Measurements from ENCODE around the gene BRSK1. TPM values are rescaled to one million over a fixed set of nuclear protein-coding genes. Genes with fewer than 3 reads are reported as not detected.
A peak's percentile ranks its signal among the peaks of the same experiment; 100 is the strongest.

The BRSK1 gene
- polyA plus RNA-seq, 2 of the 4 experiments (the other 2 are of a cell fraction): 5.4 to 6.6 TPM

GRCh38 chr19:55279340-55279739 lies 4.5 kb upstream of the BRSK1 start:
- TF ChIP-seq ZNF302 (CRISPR knock-in tag; IDR thresholded peaks at IDR 0.05) (no peak), POLR2AphosphoS2 (conservative IDR thresholded peaks at IDR 0.05; ENCODE audit: low read length) (no peak), RFX5 (IDR thresholded peaks at IDR 0.05) (no peak), NFE2L2 (conservative IDR thresholded peaks at IDR 0.05; ENCODE audit: low read length) (no peak), HDAC2 (IDR thresholded peaks at IDR 0.05) (no peak), FOXS1 (CRISPR knock-in tag; IDR thresholded peaks at IDR 0.05) (no peak)
- TF ChIP-seq, protein P1, sequence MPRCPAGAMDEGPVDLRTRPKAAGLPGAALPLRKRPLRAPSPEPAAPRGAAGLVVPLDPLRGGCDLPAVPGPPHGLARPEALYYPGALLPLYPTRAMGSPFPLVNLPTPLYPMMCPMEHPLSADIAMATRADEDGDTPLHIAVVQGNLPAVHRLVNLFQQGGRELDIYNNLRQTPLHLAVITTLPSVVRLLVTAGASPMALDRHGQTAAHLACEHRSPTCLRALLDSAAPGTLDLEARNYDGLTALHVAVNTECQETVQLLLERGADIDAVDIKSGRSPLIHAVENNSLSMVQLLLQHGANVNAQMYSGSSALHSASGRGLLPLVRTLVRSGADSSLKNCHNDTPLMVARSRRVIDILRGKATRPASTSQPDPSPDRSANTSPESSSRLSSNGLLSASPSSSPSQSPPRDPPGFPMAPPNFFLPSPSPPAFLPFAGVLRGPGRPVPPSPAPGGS (IDR thresholded peaks at IDR 0.05): no peak
- no peak for ATAC-seq
- H3K9me3 ChIP-seq: no peaks in the 10 kb centered on the region
- peak overlapping the region; percentile 75 for H3K4me3 ChIP-seq
- ChIA-PET POLR2A (interaction anchor here (0.6 to 1.9 kb wide), 8 partner anchors 10 to 320 kb away, joined by 3 to 19 read pairs (median 4); partner anchors contain the start of genes FIZ1, TMEM238 and UBE2S), CTCF (interaction anchor here (1.1 to 5.8 kb wide), 9 partner anchors 10 to 139 kb away, joined by 3 to 37 read pairs (median 6); partner anchors contain the start of genes PPP6R1 and TMEM238)
- DNase-seq (ENCODE audit: low read depth in 1 of 2, low spot score in 1 of 2): no peak
- H3K4me2 ChIP-seq: peak overlapping the region; percentile 88
- peaks cover 26% of the 10 kb centered on the region for H3K4me1 ChIP-seq
- H3K27ac ChIP-seq: peak overlapping the region; percentile 80 to 92
- FAIRE-seq: no peak
- 8% methylated on average over 18 of the region's 23 CpGs for WGBS (ENCODE audit: missing lambda C conversion rate)

DNA sequence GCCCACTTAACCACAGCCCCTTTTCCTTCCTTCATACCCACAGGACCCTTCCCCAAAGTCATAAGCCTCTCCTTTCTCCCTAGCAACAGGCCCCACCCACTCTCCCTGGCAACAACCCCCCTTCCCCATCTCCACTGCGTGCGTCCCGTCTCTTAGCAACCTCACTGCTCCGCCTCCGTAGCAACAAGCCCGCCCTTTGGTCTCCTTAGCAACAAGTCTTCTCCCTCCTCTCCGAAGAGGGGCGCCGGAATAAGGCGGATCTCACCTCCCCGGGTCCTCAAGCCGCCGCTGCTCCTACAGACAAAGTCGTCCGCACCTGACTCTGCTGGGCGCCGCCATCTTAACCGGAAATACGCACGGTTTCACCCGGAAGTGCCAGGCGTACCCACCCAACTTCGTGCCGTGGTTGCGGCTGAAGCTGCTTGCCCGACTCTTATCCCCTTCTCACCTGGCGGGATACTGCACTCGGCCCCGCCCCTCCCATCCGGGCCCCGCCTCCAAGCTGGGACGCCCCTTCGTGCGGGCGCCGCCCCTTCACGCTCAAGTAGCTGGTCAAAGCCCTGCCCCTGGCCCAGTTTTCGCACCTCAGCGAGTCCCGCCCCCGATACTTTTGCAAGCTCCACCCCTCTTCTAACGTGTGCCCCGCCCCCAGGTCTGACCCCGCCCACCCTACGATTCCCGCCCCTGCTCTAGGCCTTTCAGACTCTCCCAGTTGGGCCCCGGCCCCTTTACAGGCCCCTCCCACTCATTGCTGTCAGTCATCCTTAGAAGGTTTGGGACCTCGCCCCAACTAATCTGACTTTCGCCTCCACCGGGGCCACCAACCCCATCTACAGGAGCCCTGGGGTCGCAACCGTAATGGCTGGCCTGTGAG lies 3.8 kb upstream of the BRSK1 start, which contains the start of gene HSPBP1:
Gene HSPBP1 (minus strand): TSS at position 341 of the 874 bp plus-strand sequence. CDS start 502 bp downstream, outside the sequence.
- ATAC-seq: peak; percentile 92 to 95
- H3K4me2 ChIP-seq: peak within 1 kb of the TSS; percentile 88
- WGBS (ENCODE audit: missing lambda C conversion rate): 12% methylated on average over 43 of the region's 52 CpGs
- H3K4me1 ChIP-seq: peaks cover 33% of the 10 kb centered on the region
- ChIA-PET POLR2A (interaction anchor here (0.5 to 1.9 kb wide), 23 partner anchors 11 to 368 kb away, joined by 3 to 21 read pairs (median 3); partner anchors contain the start of genes CCDC106, FIZ1, KMT5C and PPP6R1), CTCF (interaction anchor here (0.6 to 5.8 kb wide), 13 partner anchors 9 to 139 kb away, joined by 3 to 37 read pairs (median 4); partner anchors contain the start of genes DNAAF3, PPP6R1 and TMEM238)
- H3K4me3 ChIP-seq: peak within 1 kb of the TSS; percentile 75
- H3K27ac ChIP-seq: peak within 1 kb of the TSS; percentile 80 to 92
- no peaks in the 10 kb centered on the region for H3K9me3 ChIP-seq
- DNase-seq (ENCODE audit: low read depth in 1 of 2, low spot score in 1 of 2): peak; percentile 85 to 100
- peak; percentile 65 for FAIRE-seq
- TF ChIP-seq GATA3 (IDR thresholded peaks at IDR 0.05; ENCODE audit: borderline replicate concordance): no peak
- TF ChIP-seq FOSL2 (IDR thresholded peaks at IDR 0.05): no peak
- 0 out of 2 replicates have a peak, but pooled peaks have one; percentile 11 for TF ChIP-seq FOSL2 (CRISPR knock-in tag; IDR thresholded peaks at IDR 0.05)
- TF ChIP-seq E2F6 (IDR thresholded peaks at IDR 0.05; ENCODE audit: borderline replicate concordance, low read depth): peak; percentile 44; the same call in 1 of the 2 replicates
- TF ChIP-seq MYC (IDR thresholded peaks at IDR 0.05; ENCODE audit: borderline replicate concordance, low read length): 0 out of 2 replicates have a peak, but pooled peaks have one; percentile 23
- TF ChIP-seq JUN (IDR thresholded peaks at IDR 0.05): peak in 1 of 2 experiments; percentile 84; a peak in 2 of 5 replicates
- TF ChIP-seq RARB (CRISPR knock-in tag; IDR thresholded peaks at IDR 0.05): no peak
- no peak for TF ChIP-seq HOXB5 (CRISPR knock-in tag; IDR thresholded peaks at IDR 0.05)
- no peak for TF ChIP-seq TP53 (CRISPR knock-in tag; IDR thresholded peaks at IDR 0.05)
- no peak for TF ChIP-seq EHF (CRISPR knock-in tag; IDR thresholded peaks at IDR 0.05)
- peak; percentile 92 for TF ChIP-seq PHF8 (IDR thresholded peaks at IDR 0.05; ENCODE audit: borderline replicate concordance, low read depth)
- 0 out of 2 replicates have a peak, but pooled peaks have one; percentile 36 for TF ChIP-seq HDAC2 (IDR thresholded peaks at IDR 0.05)
- TF ChIP-seq, protein P2, sequence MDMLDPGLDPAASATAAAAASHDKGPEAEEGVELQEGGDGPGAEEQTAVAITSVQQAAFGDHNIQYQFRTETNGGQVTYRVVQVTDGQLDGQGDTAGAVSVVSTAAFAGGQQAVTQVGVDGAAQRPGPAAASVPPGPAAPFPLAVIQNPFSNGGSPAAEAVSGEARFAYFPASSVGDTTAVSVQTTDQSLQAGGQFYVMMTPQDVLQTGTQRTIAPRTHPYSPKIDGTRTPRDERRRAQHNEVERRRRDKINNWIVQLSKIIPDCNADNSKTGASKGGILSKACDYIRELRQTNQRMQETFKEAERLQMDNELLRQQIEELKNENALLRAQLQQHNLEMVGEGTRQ (IDR thresholded peaks at IDR 0.05): peak; percentile 40; the same call in 1 of the 2 replicates
- TF ChIP-seq, protein P1 (IDR thresholded peaks at IDR 0.05): no peak
- no peak for TF ChIP-seq CHD2 (IDR thresholded peaks at IDR 0.05; ENCODE audit: low read length, partially characterized antibody)
- TF ChIP-seq RCOR1 (IDR thresholded peaks at IDR 0.05; ENCODE audit: low read depth, low read length): no peak
- peak; percentile 77 for TF ChIP-seq RFX5 (IDR thresholded peaks at IDR 0.05)
- no peak for TF ChIP-seq FOXS1 (CRISPR knock-in tag; IDR thresholded peaks at IDR 0.05)
- TF ChIP-seq JUNB (IDR thresholded peaks at IDR 0.05): no peak
- peak; percentile 96 for TF ChIP-seq KDM5A (IDR thresholded peaks at IDR 0.05)
- TF ChIP-seq REST (IDR thresholded peaks at IDR 0.05): no peak
- TF ChIP-seq, protein P3, sequence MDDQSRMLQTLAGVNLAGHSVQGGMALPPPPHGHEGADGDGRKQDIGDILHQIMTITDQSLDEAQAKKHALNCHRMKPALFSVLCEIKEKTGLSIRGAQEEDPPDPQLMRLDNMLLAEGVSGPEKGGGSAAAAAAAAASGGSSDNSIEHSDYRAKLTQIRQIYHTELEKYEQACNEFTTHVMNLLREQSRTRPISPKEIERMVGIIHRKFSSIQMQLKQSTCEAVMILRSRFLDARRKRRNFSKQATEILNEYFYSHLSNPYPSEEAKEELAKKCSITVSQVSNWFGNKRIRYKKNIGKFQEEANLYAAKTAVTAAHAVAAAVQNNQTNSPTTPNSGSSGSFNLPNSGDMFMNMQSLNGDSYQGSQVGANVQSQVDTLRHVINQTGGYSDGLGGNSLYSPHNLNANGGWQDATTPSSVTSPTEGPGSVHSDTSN (IDR thresholded peaks at IDR 0.05): no peak
- TF ChIP-seq ZC3H11A (IDR thresholded peaks at IDR 0.05): no peak
- peak; percentile 67 for TF ChIP-seq POLR2A (IDR thresholded peaks at IDR 0.05; ENCODE audit: low read length)

Measured in A549 (cell line).